ENCODE results near the gene ZNF445. TPM values are rescaled to one million over a fixed set of nuclear protein-coding genes. Genes with fewer than 3 reads are reported as not detected.

Gene ZNF445
- total and polyA plus RNA-seq, 9 of the 15 experiments (the other 6 are each of a cell fraction or from before 2014, with no cell fraction given) = 1.2 to 26.9 (median 10.6) TPM

DNA sequence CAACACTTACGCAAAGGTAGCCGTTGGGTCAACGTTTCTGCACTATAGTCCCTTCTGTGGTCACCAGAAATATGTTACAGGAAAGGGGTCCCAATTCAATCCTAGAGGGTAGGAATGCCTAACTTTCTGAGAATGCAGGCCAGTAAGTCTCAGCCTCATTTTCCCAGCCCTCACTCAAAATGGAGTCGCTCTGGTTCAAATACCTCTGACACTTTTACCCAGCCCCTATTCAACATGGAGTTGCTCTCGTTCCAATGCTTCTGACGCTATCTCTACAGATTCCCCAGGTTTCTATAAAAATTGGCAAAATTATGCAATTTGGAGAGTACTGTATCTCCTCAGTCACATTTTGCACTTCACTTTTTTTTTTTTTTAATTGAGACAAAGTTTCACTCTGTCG is 39.7 kb downstream of the ZNF445 start (continued):
- TF ChIP-seq RBM34 (IDR thresholded peaks at IDR 0.05; ENCODE audit: borderline replicate concordance, insufficient read depth, low read length) (no peak), MITF (IDR thresholded peaks at IDR 0.05) (no peak), E4F1 (CRISPR knock-in tag; IDR thresholded peaks at IDR 0.05; ENCODE audit: borderline replicate concordance) (no peak), ZNF444 (CRISPR knock-in tag; IDR thresholded peaks at IDR 0.05) (peak; percentile 82), ZNF75A (CRISPR knock-in tag; IDR thresholded peaks at IDR 0.05) (peak; percentile 68; the same call in 1 of the 2 replicates), ELF4 (CRISPR knock-in tag; IDR thresholded peaks at IDR 0.05) (0 out of 2 replicates have a peak, but pooled peaks have one; percentile 32), HDAC1 (IDR thresholded peaks at IDR 0.05) (no peak), ZBTB8A (IDR thresholded peaks at IDR 0.05; ENCODE audit: partially characterized antibody) (no peak), TARDBP (IDR thresholded peaks at IDR 0.05) (no peak), NR2C2 (CRISPR knock-in tag; IDR thresholded peaks at IDR 0.05) (no peak), NR2C2 (tag; IDR thresholded peaks at IDR 0.05) (no peak; the same call in 1 of the 2 replicates), HBP1 (CRISPR knock-in tag; IDR thresholded peaks at IDR 0.05) (0 out of 2 replicates have a peak, but pooled peaks have one; percentile 36), MIER1 (IDR thresholded peaks at IDR 0.05; ENCODE audit: low read depth) (0 out of 2 replicates have a peak, but pooled peaks have one; percentile 7), BRD9 (IDR thresholded peaks at IDR 0.05; ENCODE audit: low read depth, partially characterized antibody) (no peak), MCM2 (IDR thresholded peaks at IDR 0.05; ENCODE audit: low read depth) (no peak), COPS2 (conservative IDR thresholded peaks at IDR 0.05) (no peak), RFX5 (IDR thresholded peaks at IDR 0.05; ENCODE audit: low read depth, low read length) (no peak), ASH1L (IDR thresholded peaks at IDR 0.05; ENCODE audit: borderline replicate concordance, low read depth, partially characterized antibody) (no peak), SMAD4 (CRISPR knock-in tag; conservative IDR thresholded peaks at IDR 0.05) (peak; percentile 95), E2F3 (CRISPR knock-in tag; IDR thresholded peaks at IDR 0.05) (peak; percentile 85; the same call in 1 of the 2 replicates), STAT5A (IDR thresholded peaks at IDR 0.05; ENCODE audit: borderline replicate concordance, low read length) (no peak), PHF21A (IDR thresholded peaks at IDR 0.05; ENCODE audit: borderline replicate concordance, low read depth) (no peak)
- TF ChIP-seq, protein P1, sequence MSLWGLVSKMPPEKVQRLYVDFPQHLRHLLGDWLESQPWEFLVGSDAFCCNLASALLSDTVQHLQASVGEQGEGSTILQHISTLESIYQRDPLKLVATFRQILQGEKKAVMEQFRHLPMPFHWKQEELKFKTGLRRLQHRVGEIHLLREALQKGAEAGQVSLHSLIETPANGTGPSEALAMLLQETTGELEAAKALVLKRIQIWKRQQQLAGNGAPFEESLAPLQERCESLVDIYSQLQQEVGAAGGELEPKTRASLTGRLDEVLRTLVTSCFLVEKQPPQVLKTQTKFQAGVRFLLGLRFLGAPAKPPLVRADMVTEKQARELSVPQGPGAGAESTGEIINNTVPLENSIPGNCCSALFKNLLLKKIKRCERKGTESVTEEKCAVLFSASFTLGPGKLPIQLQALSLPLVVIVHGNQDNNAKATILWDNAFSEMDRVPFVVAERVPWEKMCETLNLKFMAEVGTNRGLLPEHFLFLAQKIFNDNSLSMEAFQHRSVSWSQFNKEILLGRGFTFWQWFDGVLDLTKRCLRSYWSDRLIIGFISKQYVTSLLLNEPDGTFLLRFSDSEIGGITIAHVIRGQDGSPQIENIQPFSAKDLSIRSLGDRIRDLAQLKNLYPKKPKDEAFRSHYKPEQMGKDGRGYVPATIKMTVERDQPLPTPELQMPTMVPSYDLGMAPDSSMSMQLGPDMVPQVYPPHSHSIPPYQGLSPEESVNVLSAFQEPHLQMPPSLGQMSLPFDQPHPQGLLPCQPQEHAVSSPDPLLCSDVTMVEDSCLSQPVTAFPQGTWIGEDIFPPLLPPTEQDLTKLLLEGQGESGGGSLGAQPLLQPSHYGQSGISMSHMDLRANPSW (CRISPR knock-in tag; IDR thresholded peaks at IDR 0.05) = no peak

Measured in K562 (cell line).